Stimulated activated CD4-positive, alpha-beta T cell treated with anti-CD3 and anti-CD28 coated beads, Interleukin-4, amount 100 ng/mL, for 1 hour (primary cell): ENCODE measurements around the gene C11orf71.

Source experiments
- DNase-seq: peaks from one replicate; pipeline ENCODE4 v3.0.0-alpha.2; 2020

The C11orf71 gene, protein sequence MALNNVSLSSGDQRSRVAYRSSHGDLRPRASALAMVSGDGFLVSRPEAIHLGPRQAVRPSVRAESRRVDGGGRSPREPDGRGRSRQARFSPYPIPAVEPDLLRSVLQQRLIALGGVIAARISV

DNA sequence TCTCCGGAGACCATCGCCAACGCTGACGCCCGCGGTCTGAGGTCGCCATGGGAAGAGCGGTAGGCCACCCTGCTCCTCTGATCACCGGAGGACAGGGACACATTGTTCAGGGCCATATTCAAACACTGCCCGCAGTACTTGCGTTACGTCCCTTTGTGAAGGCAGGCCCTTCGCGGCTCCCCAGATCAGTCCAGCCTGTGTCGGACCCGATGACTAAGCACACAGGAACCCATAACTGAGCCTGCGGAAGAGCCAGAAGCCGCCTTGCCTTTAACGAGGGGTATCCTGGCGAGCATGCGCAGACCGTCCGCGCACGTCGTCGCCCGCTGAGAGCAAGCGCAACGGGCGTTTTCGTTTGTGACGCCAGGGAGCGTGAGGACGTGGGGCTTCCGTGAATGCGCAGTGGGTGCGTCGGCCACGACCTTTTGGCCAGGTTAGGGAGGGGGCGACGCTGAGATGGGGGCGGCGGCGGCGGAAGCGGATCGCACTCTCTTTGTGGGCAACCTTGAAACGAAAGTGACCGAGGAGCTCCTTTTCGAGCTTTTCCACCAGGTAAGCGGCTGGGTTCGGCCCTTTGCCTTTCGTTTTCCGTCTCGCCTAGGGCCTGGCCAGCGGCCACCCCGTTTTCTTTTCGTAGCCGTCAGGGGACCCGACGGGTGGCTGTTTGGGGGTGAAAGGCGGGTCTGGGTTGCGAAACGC is at the start of gene C11orf71, which contains the start of gene RBM7:
Gene C11orf71 (minus strand): TSS at position 296 of the 699 bp plus-strand sequence. CDS start 180 bp downstream, at position 116.
Gene RBM7 (plus strand): TSS at position 451 of the 699 bp plus-strand sequence. CDS start 6 bp downstream, at position 457.
- DNase-seq = peak; percentile 98

DNA sequence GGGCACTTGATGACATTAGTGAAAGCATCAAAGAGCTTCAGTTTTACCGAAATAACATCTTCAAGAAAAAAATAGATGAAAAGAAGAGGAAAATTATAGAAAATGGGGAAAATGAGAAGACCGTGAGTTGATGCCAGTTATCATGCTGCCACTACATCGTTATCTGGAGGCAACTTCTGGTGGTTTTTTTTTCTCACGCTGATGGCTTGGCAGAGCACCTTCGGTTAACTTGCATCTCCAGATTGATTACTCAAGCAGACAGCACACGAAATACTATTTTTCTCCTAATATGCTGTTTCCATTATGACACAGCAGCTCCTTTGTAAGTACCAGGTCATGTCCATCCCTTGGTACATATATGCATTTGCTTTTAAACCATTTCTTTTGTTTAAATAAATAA is 49.5 kb upstream of the C11orf71 start:
- DNase-seq = no peak

DNA sequence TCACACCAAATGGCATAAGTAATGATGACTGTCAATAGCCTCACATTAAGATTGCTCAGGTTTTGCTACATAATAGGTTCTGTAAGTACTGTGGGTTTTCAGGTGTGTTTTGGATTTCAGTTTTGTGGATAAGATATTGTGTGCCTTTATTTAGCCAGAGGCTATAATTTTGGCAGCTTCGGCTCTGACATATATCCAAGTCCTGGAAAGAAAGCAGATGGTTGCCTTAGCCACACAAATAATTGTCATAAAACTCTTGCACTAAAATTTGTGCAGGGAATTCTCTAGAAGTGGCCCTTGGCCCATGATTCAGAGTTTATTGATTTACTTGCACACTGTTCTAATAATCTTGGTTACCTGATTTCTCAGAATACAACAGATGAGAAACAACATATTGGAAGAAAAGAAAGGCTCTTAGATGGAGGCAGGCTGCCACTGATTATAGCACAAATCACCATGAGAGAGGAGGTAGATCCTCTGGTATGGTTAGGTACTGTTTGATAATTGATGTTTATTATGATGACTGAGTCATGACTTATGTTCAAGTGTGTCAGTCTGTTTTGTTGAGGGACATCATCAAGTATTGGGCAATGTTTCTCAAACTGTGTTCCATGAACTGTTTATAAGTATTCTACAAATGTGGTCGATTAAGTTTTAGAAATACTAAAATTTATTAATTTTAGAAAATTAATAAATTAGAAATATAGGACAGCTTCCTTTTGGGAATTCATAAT is 48.6 kb upstream of the C11orf71 start:
- DNase-seq = no peak

DNA sequence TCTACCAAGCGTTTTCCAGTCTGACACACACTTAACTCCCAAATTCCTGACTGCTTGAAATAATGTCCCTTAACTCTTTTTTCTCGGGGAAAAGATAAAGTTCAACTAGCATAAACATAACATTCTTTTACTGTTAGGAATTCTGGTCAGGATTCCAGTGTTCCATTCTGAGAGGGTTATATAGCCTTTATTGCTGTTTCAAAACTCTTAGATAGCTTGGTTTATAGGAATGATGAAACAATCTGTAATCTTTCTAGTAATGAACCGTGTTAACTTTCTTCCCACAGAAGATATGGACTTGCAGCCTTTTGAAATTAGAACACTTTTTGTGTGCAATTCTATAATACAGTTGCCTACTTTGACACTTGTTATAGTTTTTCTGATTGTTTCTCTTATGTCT is 47.6 kb upstream of the C11orf71 start:
- no peak for DNase-seq

DNA sequence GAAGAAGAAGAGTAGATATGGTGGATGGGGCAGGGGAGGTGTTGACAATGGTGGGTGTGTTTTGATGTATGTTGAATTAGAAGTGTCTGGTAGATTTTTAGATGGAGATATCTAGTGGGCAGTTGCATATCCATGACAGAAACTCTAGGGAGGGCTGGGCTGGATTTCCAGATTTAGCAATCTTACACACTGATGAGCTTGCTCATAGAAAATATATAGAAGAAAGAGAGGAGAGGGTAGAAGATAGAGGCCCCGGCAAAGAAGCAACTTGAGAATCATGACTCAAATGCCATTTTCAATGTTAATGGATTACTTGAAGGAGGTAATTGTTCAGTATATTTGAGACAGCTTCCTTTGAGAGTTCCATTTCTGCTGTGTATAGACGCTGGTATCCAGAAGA is 47.1 kb upstream of the C11orf71 start:
- DNase-seq = no peak

DNA sequence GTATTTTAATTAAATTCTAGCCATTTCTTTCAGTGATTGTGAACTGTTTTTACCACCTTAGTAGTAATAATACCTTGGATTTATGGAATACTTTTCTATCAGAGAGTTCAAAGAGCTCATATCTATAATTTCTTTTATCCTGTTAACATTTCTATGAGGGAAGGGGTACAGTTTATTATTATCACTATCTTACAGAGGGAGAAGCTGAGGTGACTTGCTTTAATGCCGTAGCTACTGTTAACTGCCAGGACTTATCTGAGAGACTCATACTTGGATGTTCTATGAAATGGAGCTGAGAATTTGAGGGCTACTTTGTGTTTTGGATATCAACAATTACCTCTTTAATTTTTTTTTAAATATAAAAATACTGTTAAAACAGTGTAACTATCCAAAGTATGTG is 42.2 kb upstream of the C11orf71 start:
- DNase-seq = no peak

DNA sequence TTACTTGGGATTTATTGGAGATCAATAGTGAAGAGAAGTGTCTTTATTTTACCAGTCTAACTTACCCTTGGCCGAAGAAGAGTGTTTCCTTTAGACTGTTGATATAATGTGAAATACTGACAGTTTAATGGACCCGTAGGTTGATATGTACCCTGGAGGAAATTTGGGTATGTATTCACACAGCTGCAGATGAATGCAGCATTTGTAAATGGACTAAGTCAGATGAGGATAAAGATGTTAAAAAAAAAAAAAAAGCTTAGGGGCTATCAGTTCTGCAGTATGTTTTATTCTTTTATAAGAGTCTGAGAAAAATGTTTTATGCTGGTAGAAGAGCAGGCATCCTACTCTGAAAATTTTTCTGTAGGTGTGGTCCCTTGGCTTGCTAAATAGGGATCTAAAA is 41.6 kb upstream of the C11orf71 start:
- DNase-seq = no peak

DNA sequence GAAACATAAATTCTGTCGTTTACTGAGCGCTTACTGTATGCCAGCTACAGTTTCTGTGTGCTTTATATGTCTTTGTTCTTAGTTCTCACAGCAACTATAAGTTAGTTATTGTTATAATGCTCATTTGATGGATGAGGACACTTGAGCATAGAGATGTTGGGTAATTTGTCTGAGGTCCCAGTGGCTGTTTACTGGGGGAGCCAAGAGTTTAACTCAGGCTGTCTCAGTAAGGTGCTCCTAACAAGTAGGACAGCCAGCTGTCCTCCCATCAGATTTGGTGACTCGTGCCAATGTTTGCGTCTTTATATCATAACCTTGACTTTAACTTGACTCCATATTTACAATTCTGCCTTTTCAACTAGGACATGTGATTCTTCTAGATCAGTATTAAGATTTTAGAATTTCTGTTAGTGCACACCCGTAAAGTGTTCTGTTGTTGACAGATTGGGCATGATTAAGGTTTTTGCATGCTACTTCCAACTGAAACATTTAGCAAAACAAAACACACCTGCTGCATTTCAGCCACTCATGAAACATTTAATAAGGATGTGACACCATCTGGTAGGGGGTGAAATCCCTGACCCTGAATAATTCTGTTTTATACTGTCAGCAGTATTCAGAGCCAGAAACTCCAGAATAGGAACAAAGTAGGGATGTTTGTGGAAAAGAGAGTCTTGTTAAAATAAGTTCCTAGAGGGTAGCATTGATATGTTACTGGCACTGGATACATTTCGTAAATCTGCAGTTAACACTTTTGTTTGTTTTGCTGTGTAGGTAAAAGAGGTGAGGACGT is 40.9 kb upstream of the C11orf71 start:
- DNase-seq = no peak

DNA sequence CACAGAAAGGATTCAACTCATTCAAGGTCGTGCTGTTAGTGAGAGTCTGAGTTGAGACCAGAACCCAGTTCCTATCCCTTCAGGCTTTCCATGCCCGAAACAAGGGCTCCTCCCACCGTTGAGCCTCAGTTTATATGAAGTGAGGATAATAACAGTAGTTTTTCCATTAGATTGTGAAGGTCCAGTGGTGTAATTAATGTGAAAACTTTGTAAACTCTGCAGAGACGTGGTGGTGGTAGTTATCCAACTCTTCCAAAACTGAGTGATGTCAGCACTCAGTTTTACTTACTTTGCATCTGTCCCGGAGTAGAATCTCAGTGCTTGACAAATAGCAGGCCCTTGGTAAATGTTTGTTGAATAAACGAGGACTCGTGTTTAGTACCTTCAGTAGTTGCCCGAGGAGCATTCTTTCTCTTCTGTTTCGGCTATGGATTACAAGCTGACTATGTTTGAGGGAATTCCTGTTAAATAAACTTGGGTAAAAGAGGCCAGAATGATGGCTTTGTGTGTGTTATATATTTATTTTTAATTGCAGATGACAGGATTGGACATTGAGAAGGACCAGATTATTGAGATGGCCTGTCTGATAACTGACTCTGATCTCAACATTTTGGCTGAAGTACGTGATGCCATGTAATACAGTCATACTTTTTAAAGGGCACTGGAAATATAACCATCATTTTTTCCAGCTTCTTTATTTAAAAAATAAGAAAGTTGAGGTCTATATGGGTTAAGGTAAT is 40.0 kb upstream of the C11orf71 start:
- no peak for DNase-seq

DNA sequence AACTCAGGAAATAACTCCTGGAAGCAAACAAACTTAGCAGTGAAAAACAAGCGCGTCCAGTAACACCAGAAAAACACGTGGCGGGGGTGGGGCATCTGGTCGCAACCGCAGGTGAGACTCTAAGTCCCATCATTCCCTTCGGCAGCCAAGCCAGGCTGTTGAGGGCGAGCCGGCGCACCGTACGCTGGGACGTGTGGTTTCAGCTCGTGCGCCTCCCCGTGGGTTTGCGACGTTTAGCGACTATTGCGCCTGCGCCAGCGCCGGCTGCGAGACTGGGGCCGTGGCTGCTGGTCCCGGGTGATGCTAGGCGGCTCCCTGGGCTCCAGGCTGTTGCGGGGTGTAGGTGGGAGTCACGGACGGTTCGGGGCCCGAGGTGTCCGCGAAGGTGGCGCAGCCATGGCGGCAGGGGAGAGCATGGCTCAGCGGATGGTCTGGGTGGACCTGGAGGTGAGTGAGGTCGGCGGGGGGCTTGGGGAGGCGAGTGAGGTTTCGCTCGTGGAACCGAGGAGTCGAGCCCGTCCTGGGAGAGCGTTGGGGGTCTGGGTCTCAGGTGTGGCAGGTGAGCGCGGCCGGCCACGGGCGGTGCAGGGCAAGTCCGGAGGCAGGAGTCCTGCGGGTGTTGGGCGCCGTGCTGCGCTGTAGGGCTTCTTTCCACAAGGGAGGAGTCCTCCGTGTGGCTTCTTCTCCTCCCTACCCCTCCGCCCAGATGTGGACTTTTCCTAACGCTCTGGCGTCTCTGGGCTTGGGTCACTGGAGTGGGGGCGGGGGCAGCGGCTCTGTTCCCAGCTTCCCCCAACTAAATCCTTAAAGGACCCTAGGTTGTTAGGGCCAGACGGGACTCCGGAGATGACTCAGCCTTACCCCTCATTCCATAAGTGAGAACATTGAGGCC is 39.2 kb upstream of the C11orf71 start, which contains the start of gene REXO2:
Gene REXO2 (plus strand): TSS at position 239 of the 892 bp plus-strand sequence. CDS start 62 bp downstream, at position 301.
- peak; percentile 94 for DNase-seq

DNA sequence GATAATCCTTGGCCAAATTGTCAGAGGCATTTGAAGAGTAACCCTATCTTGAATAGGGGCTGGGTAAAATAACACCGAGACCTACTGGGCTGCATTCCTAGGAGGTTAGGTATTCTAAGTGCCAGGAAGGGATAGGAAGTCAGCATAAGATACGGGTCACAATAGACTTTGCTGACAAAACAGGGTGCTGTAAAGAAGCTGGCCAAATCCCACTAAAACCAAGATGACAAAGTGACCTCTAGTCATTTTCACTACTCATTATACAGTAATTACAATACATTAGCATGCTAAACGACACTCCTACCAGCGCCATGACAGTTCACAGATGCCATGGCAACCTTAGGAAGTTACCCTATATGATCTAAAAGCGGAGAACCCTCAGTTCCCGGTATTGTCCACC is 38.0 kb upstream of the C11orf71 start:
- DNase-seq = no peak

DNA sequence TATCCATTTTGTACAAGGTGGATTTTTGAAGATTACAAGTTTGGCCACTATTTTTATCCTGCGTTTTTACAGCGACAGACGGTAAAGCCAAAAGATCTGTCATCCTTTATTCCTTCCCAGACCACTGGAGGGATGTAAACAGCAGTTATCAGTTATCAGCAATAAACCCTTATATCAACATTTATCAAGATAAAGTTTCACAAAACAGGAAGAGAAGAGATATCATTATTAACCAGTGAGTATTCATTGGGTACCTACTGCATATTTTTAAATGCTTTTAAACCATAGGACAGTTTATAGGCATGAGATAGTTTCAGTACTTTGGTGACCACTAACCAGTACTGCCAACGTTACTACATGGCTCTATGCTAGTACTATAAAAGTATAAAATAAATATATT is 33.1 kb upstream of the C11orf71 start:
- DNase-seq = no peak

DNA sequence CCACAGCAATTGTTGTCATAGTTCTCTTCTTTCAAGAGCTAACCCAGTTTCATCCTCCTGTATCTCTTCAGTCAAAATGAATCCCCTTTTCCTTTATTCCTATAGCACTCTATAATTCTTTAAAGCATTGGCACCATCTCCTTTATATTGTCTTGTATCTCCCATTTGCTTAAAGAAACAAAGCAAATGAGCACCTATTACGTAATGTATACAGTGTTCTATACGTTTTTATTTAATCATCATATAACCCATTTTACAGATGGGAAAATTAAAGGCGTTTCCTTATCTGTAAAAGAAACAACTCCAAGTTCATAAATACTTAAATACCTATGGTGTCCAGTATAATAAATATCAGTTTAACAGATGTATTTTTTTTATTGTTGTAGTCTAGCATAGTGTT is 32.6 kb upstream of the C11orf71 start:
- no peak for DNase-seq

DNA sequence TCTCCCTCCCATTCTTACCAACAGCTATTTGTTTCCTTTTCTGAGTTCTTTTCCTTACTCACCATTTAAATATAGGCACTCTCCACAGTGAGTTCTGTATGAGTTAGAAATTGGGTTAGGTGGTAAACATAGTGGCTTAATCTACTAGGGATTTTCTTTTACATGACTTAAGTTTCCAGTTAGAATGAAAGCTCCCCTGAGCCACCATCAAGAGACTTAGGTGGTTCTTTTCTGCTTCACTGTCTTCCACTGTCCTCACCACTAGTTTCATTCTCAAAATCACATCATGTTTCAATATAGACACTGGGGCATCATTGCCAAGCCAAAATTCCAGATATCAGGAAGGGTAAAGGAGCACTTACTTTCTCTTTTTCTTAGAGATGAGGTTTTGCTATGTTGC is 30.0 kb upstream of the C11orf71 start:
- no peak for DNase-seq

DNA sequence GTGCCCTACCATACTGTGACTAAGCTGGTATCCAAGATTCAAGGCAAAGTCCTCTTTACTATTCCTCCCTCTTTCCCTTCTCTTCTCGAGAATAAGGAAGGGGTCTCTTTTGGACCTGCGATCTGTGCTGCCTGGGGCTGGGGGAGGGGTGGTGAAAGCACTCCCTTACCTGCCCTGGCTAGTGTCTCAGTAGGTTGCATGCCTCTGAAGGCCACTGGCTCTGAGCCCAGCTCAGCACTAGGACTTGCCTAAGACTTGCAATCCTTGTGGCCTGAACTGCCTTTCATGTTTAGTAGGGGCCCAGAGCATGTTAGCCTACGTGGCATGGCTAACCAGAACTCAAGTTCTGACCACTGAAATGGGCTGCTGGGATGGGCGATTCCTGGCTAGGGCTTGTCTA is 26.0 kb upstream of the C11orf71 start:
- no peak for DNase-seq

DNA sequence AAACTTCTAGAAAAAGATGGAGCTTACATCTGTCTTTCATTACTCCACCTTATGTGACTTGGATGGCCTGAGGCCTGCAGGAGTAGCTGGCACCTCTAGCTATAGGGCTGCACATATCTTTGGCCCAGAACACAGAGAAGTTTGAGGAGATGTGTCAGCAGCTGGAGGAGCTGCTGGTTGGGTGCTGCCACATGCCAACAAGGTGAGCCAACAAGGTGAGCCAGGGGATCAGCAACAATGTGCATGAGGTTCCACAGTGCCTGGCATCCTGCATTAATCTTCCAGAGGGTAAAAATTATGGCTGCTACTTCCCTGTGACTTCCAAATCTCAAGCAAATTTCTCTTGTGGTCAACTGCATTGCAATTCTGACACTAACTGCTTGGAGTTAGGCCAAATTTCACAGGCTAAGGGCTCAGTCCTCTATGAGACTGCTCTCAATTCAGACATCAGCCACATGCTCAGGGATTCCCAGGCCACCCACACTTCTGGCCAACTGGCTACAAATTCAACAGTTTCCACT is 16.2 kb upstream of the C11orf71 start:
- DNase-seq = no peak

DNA sequence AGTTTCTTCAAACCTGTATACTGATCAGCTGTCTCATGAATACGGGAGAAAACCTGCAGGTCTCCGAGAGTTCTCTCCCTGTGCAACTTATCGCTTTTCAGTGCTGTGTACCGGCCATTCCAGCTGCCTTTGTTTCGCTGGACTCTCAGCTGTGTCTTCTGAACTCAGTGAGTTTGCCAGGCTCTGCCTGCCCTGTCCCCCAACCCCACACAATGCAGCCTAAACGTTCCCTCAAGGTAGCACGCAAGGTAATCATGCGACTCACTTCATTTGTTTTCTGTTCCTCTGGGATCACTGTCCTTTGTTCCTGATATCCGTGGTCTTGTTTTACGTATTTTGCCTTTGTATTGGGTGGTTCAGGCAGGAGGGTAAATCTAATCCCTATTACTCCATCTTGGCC is 13.6 kb upstream of the C11orf71 start:
- no peak for DNase-seq

DNA sequence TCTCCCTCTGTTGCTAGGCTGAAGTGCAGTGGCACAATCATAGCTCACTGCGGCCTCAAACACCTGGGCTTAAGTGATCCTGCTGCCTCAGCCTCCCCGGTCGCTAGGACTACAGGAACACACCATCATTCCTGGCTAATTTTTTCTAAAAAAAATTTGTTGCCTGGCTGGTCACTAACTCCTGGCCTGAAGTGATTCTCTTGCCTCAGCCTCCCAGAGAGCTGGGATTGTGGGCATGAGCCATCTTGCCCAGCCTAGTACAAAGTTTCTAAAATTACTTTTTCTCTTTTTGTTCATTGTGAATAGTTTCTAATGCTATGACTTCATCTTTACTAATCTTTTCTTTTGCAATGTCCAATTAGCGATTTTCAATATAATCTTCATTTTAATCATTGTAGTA is 12.6 kb upstream of the C11orf71 start:
- no peak for DNase-seq

DNA sequence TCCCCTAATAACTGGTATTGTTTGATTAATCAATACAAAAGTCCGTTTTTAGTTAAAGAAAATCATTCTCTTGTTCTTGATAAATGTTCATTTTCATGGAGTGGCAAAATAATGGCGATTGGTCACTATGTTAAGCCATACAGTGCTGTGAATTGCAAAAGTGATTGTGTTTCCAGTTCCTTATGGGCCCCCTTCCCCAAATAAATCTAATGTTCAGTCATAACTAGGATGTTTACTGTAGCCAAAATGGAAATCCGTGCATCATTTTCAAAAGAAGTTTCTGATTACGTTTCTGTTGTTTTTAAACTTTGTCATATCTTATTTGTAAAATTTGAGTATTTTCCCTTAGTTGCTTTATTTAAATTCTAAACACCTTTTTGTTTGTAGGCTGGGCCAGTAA is 1.0 kb upstream of the C11orf71 start:
- no peak for DNase-seq

DNA sequence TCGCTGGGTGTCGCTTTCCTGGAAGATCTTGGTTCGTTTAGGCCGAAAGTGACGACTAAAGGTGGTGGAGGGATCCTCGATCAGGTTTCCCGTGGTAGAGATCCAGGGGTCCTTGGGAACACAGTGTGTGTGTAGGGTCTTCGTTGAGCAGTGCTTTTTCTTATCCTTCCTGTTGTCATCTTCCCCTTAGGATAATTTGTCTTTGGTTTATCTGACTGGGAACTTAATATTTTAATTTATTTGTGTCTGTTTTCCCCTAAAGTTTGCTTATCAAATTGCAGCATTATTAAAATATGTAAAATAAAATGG is 558 bp upstream of the C11orf71 start:
- DNase-seq = no peak

DNA sequence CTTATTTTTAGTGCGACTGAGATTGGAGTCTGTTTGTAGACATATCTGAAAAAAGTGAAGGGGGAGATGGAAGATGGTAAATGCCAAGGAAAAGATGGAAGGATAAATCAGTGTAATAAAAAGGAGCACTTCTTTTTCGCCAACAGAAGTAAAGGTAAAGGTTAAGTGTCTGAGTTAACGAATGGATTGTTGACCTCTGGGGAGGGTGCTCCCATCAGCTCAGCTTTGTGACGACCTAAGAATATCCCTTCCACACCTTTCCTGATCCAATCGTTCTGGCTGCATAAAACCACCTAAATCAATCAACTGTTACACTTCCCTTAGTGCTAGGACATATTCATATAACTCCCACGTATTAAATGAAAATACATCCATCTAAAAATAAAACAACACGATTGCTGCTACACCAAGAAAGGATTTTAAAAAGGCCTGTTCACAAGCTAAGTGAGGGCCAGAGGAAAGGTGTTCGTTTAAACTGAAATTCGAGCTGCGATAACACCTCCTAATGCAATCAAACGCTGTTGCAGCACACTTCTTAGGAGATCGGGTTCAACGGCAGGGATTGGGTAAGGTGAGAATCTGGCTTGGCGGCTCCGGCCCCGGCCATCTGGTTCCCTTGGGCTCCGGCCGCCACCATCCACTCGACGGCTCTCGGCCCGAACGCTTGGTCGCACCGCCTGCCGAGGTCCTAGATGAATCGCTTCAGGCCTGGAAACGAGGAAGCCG is 658 bp downstream of the C11orf71 start:
- DNase-seq = no peak
